OCI-LY7 (cell line): ENCODE measurements around the gene DIAPH1. TPM values are rescaled to one million over a fixed set of nuclear protein-coding genes. Genes with fewer than 3 reads are reported as not detected.

ENCODE experiments used
- BruUV-seq: library from RNA; stranded (reverse); fragments of 400-500 nt; replicated peaks from 2 replicates; lab custom pipeline; 2021; lab: Mats Ljungman, UMichigan
- CTCF ChIA-PET: fragments of 300-600 bp; sonication (Branson Sonifier 250); formaldehyde crosslinking; loops from one replicate; lab custom pipeline; 2022; ENCODE audit warnings: antibody characterized with exemption; ENCODE audit not compliant: unreplicated experiment; lab: Charles Lee
- POLR2A ChIA-PET: fragments of 300-600 bp; sonication (Branson Sonifier 250); formaldehyde crosslinking; loops from one replicate; lab custom pipeline; 2022; ENCODE audit warnings: antibody characterized with exemption; lab: Charles Lee
- DNase-seq: peaks from one replicate; pipeline ENCODE4 v3.0.0-alpha.2; 2015; ENCODE audit warnings: low spot score
- H2AFZ ChIP-seq: fragments of 200-600 bp; sonication (generic), shearing (Covaris generic); 2 replicates; pipeline ENCODE4 v1.6.1; 2014; ENCODE audit warnings: mild to moderate bottlenecking, antibody characterized with exemption, low read length, moderate library complexity
- H3K27ac ChIP-seq: fragments of 200-600 bp; sonication (generic); 2 replicates; pipeline ENCODE4 v1.5.1; 2014; ENCODE audit warnings: mixed run types, low read depth, mild to moderate bottlenecking, moderate library complexity, low read length, inconsistent platforms; ENCODE audit not compliant: poor library complexity, severe bottlenecking
- H3K36me3 ChIP-seq: fragments of 200-600 bp; sonication (generic); 2 replicates; pipeline ENCODE4 v1.6.1; 2014; ENCODE audit warnings: mild to moderate bottlenecking, antibody characterized with exemption, low read length, moderate library complexity, mixed read lengths; ENCODE audit not compliant: insufficient read depth
- H3K4me1 ChIP-seq: fragments of 200-600 bp; sonication (generic); 2 replicates; pipeline ENCODE4 v1.5.1; 2014; ENCODE audit warnings: mild to moderate bottlenecking, low read length; ENCODE audit not compliant: insufficient read depth, poor library complexity, severe bottlenecking
- H3K4me2 ChIP-seq: fragments of 200-600 bp; sonication (generic); 2 replicates; pipeline ENCODE4 v1.6.1; 2014; ENCODE audit warnings: mild to moderate bottlenecking, low read length
- H3K4me3 ChIP-seq: fragments of 200-600 bp; sonication (generic); 2 replicates; pipeline ENCODE4 v1.5.1; 2014; ENCODE audit warnings: mild to moderate bottlenecking, low read depth, low read length; ENCODE audit not compliant: poor library complexity, severe bottlenecking
- H3K79me2 ChIP-seq: fragments of 200-600 bp; sonication (generic); 2 replicates; pipeline ENCODE4 v1.6.1; 2016; ENCODE audit warnings: low read depth, mild to moderate bottlenecking, low read length, moderate library complexity, mixed read lengths; ENCODE audit not compliant: insufficient read depth
- H3K9me2 ChIP-seq: fragments of 200-600 bp; sonication (generic); 2 replicates; pipeline ENCODE4 v1.6.1; 2016; ENCODE audit warnings: mild to moderate bottlenecking, low read length, mixed read lengths; ENCODE audit not compliant: insufficient read depth
- H3K9me3 ChIP-seq: fragments of 200-600 bp; sonication (generic); 2 replicates; pipeline ENCODE4 v1.6.1; 2014; ENCODE audit warnings: mild to moderate bottlenecking, mixed run types, low read length, mixed read lengths
- H4K20me1 ChIP-seq: fragments of 200-600 bp; sonication (generic); 2 replicates; pipeline ENCODE4 v1.6.1; 2014; ENCODE audit warnings: mild to moderate bottlenecking, antibody characterized with exemption, low read length, moderate library complexity, mixed read lengths; ENCODE audit not compliant: insufficient read depth
- EZH2phosphoT487 ChIP-seq: fragments of 200-600 bp; sonication (generic); IDR thresholded peaks from 2 replicates; pipeline ENCODE4 v1.6.1; 2018; ENCODE audit warnings: low read depth, borderline replicate concordance, mild to moderate bottlenecking, mixed run types, antibody characterized with exemption, low read length, moderate library complexity, mixed read lengths
- intact Hi-C: fragments of 100-400 bp; cut with micrococcal nuclease; formaldehyde crosslinking; loops from one replicate; pipeline ENCODE4 v1.10.0; 2022; ENCODE audit not compliant: unreplicated experiment
- total RNA-seq, 2 experiments: library from RNA; depleted of rRNA in 1 of 2; stranded (reverse); fragments of >200 nt in 1 of 2; shearing (Covaris generic) in 1 of 2; gene quantifications; 2 replicates each; pipeline ENCODE4 v1.2.3, GENCODE V29; 2014 to 2022
- TF ChIP-seq, protein P1 (sequence below): fragments of 200-600 bp; sonication (generic); conservative IDR thresholded peaks from 2 replicates; pipeline ENCODE4 v1.5.1; 2014; ENCODE audit warnings: mild to moderate bottlenecking, antibody characterized with exemption, low read length, moderate library complexity, mixed read lengths

The DIAPH1 gene
- total RNA-seq, 2 experiments from 2014 or later = 78.8 to 174 TPM

DNA sequence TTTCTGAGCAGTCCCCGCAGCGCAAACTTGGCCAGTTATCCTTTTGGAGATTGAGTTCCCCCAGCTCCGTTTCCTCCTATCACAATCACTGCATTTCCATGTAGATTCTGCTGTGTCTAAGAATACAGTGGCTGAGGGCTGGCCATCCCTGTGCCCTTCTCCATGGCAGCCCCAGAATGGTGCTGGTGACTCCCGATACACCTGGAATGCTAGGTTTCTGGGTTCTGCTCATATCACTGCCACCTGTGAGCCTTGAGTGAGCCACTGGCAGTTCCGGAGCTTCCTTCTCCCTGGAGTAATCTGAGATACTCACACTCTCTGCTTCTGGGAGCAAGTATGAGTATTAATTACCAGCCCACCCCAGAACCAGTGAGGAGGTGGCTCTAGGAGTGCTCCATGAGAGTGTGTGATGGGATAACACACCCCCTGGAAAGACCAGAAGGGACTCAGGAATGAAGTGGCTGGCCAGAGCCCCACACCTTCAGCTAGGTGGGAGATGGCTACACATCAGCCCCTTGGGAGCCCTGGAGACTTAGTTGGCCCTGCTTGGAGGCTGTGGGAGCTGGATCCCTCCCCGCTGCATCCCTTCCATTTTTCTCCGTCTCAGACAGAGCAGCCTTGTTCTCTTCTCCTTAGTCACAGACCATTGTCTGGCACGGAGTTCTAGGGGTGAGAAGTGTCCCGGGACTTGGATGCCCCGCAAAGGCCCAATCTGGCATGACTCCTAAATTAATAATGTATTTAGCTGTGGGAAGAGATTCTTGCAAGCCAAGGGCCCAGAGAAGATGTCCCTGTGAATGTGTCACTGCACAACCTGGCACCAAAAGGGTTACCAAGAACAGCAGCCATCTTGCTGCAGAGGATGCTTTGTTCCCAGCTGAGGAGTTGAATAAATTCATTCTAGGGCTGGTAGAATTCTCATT lies 125.0 kb downstream of the DIAPH1 start:
- no peaks in the 10 kb centered on the region for H3K4me1 ChIP-seq
- no peak for DNase-seq
- H3K9me2 ChIP-seq = no peaks in the 10 kb centered on the region
- intact Hi-C loops = no loop called here
- POLR2A ChIA-PET = interaction anchor here (0.5 to 2.6 kb wide), 6 partner anchors 10 to 98 kb away, joined by 3 to 7 read pairs (median 4); no protein-coding TSS in a partner anchor
- H3K9me3 ChIP-seq = no peaks in the 10 kb centered on the region
- no peaks in the 10 kb centered on the region for H3K79me2 ChIP-seq
- no peak overlapping the region for H3K4me3 ChIP-seq
- no peak overlapping the region for H3K27ac ChIP-seq
- H2AFZ ChIP-seq = no peak overlapping the region
- TF ChIP-seq EZH2phosphoT487 = no peak
- TF ChIP-seq, protein P1, sequence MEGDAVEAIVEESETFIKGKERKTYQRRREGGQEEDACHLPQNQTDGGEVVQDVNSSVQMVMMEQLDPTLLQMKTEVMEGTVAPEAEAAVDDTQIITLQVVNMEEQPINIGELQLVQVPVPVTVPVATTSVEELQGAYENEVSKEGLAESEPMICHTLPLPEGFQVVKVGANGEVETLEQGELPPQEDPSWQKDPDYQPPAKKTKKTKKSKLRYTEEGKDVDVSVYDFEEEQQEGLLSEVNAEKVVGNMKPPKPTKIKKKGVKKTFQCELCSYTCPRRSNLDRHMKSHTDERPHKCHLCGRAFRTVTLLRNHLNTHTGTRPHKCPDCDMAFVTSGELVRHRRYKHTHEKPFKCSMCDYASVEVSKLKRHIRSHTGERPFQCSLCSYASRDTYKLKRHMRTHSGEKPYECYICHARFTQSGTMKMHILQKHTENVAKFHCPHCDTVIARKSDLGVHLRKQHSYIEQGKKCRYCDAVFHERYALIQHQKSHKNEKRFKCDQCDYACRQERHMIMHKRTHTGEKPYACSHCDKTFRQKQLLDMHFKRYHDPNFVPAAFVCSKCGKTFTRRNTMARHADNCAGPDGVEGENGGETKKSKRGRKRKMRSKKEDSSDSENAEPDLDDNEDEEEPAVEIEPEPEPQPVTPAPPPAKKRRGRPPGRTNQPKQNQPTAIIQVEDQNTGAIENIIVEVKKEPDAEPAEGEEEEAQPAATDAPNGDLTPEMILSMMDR = no peak
- H3K36me3 ChIP-seq = peaks cover 71% of the 10 kb centered on the region
- no peak overlapping the region for H3K4me2 ChIP-seq
- CTCF ChIA-PET = no interaction called here
- no peaks in the 10 kb centered on the region for H4K20me1 ChIP-seq
- no TSS peak for BruUV-seq

DNA sequence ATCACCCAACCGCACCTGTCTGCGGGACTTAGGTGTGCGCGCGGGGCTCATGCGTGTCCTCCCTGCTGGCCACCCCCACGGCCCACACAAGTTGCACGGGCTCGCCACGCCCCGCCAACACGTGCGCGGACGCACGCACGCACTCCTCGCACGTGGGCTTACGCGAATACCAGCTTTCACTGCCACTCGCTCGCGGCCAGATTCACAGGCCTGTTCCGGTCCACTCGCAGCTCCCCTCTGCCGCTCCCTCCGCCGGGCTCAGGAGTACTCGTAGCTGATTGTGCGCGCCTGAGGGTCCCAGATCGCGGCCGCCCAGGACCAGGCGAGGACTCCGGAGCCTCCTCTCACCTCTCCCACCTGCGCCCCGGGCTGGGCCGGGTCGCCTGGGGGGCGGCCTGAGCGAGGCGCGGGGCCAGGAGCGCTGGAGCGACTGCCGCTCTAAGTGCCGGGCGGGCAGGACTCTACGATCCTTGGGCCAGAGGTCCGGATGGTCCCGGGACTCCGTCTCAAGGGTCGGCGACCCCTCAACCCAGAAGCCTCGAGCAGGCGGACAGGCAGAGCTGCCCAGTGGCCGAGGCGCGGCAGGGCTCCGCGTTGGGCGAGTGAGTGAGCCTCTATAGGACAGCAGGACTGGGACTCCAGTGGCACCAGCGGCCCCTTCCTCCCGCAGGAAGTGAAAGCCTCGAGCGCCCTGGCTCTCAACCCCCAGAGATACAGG lies 126.5 kb downstream of the DIAPH1 start:
- H3K4me3 ChIP-seq = no peak overlapping the region
- peaks cover 72% of the 10 kb centered on the region for H3K36me3 ChIP-seq
- H3K9me3 ChIP-seq = no peaks in the 10 kb centered on the region
- no peak overlapping the region for H2AFZ ChIP-seq
- DNase-seq = no peak
- peaks cover 14% of the 10 kb centered on the region for H3K4me1 ChIP-seq
- TF ChIP-seq, protein P1 = no peak
- TF ChIP-seq EZH2phosphoT487 = no peak
- no peak overlapping the region for H3K27ac ChIP-seq
- CTCF ChIA-PET = no interaction called here
- H4K20me1 ChIP-seq = 0 out of 2 replicates have a peak, but pooled peaks cover 5% of the 10 kb centered on the region
- no TSS peak for BruUV-seq
- intact Hi-C loops = no loop called here
- POLR2A ChIA-PET = interaction anchor here (0.9 to 2.6 kb wide), 4 partner anchors 9 to 97 kb away, joined by 3 to 7 read pairs (median 4); no protein-coding TSS in a partner anchor
- no peaks in the 10 kb centered on the region for H3K79me2 ChIP-seq
- no peak overlapping the region for H3K4me2 ChIP-seq
- no peaks in the 10 kb centered on the region for H3K9me2 ChIP-seq
